ENCODE measurements around the gene ADI1.

Gene ADI1

GRCh38 chr2:3465844-3466481 lies 53.4 kb downstream of the ADI1 start:
- H3K4me1 ChIP-seq (ENCODE audit: insufficient read depth, low read length, severe bottlenecking), result peaks cover 25% of the 10 kb centered on the region
- no peak for TF ChIP-seq EZH2 (IDR thresholded peaks at IDR 0.05; ENCODE audit: borderline replicate concordance, low read length)
- TF ChIP-seq, protein P1, sequence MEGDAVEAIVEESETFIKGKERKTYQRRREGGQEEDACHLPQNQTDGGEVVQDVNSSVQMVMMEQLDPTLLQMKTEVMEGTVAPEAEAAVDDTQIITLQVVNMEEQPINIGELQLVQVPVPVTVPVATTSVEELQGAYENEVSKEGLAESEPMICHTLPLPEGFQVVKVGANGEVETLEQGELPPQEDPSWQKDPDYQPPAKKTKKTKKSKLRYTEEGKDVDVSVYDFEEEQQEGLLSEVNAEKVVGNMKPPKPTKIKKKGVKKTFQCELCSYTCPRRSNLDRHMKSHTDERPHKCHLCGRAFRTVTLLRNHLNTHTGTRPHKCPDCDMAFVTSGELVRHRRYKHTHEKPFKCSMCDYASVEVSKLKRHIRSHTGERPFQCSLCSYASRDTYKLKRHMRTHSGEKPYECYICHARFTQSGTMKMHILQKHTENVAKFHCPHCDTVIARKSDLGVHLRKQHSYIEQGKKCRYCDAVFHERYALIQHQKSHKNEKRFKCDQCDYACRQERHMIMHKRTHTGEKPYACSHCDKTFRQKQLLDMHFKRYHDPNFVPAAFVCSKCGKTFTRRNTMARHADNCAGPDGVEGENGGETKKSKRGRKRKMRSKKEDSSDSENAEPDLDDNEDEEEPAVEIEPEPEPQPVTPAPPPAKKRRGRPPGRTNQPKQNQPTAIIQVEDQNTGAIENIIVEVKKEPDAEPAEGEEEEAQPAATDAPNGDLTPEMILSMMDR (IDR thresholded peaks at IDR 0.05; ENCODE audit: low read length), result no peak
- H3K9me3 ChIP-seq (ENCODE audit: low read length), result no peaks in the 10 kb centered on the region
- no peak overlapping the region for H3K9ac ChIP-seq (ENCODE audit: low read length)
- H3K27me3 ChIP-seq (ENCODE audit: insufficient read depth, low read length), result no peaks in the 10 kb centered on the region
- no peak overlapping the region for H2AFZ ChIP-seq (ENCODE audit: low read length)
- no peaks in the 10 kb centered on the region for H3K9me2 ChIP-seq (ENCODE audit: low read depth, low read length)
- H3K4me2 ChIP-seq (ENCODE audit: low read length), result no peak overlapping the region
- no peaks in the 10 kb centered on the region for H3F3A ChIP-seq (ENCODE audit: insufficient read depth, low read length)
- H3K27ac ChIP-seq (ENCODE audit: low read depth, low read length, poor library complexity, severe bottlenecking), result no peak overlapping the region
- H4K20me1 ChIP-seq (ENCODE audit: insufficient read depth, low read length), result no peaks in the 10 kb centered on the region
- H3K4me3 ChIP-seq (ENCODE audit: low read depth, low read length, poor library complexity, severe bottlenecking), result no peak overlapping the region
- peaks cover 18% of the 10 kb centered on the region; the same call in 1 of the 2 replicates for H3K36me3 ChIP-seq (ENCODE audit: insufficient read depth, low read length)
- no peaks in the 10 kb centered on the region for H3K79me2 ChIP-seq (ENCODE audit: insufficient read depth, low read length)

DNA sequence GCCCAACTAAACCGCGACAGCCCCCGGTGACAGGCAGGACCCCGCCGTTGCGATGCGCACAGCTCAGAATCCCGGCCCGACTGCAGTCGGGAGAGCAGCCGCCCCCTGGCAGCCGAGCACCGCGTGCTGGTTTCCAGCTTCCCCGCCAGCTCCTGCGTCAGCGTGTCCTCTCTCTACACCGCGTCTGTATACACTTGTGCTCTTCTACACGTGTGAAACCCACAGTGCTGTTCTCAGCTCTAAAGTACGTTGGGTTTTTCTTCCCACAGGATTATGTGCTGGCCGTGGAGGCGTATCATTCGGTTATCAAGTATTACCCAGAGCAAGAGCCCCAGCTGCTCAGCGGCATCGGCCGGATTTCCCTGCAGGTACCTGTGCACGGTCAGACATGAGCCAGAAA lies 54.0 kb downstream of the ADI1 start:
- no peak for TF ChIP-seq EZH2 (IDR thresholded peaks at IDR 0.05; ENCODE audit: borderline replicate concordance, low read length)
- TF ChIP-seq, protein P1 (IDR thresholded peaks at IDR 0.05; ENCODE audit: low read length), result no peak
- Histone ChIP-seq H3K9ac (ENCODE audit: low read length) (no peak overlapping the region), H3K4me2 (ENCODE audit: low read length) (no peak overlapping the region), H3K36me3 (ENCODE audit: insufficient read depth, low read length) (peaks cover 18% of the 10 kb centered on the region; the same call in 1 of the 2 replicates), H3K9me3 (ENCODE audit: low read length) (no peaks in the 10 kb centered on the region), H3K79me2 (ENCODE audit: insufficient read depth, low read length) (no peaks in the 10 kb centered on the region), H2AFZ (ENCODE audit: low read length) (no peak overlapping the region), H3K4me1 (ENCODE audit: insufficient read depth, low read length, severe bottlenecking) (peaks cover 27% of the 10 kb centered on the region), H3F3A (ENCODE audit: insufficient read depth, low read length) (no peaks in the 10 kb centered on the region), H4K20me1 (ENCODE audit: insufficient read depth, low read length) (no peaks in the 10 kb centered on the region), H3K9me2 (ENCODE audit: low read depth, low read length) (no peaks in the 10 kb centered on the region), H3K27ac (ENCODE audit: low read depth, low read length, poor library complexity, severe bottlenecking) (no peak overlapping the region), H3K27me3 (ENCODE audit: insufficient read depth, low read length) (no peaks in the 10 kb centered on the region), H3K4me3 (ENCODE audit: low read depth, low read length, poor library complexity, severe bottlenecking) (no peak overlapping the region)

- Histone ChIP-seq H3K4me1 (ENCODE audit: insufficient read depth, low read length, severe bottlenecking) (peaks cover 27% of the 10 kb centered on the region), H3K4me2 (ENCODE audit: low read length) (no peak overlapping the region), H3K9ac (ENCODE audit: low read length) (no peak overlapping the region), H3K79me2 (ENCODE audit: insufficient read depth, low read length) (no peaks in the 10 kb centered on the region), H3K4me3 (ENCODE audit: low read depth, low read length, poor library complexity, severe bottlenecking) (no peak overlapping the region), H2AFZ (ENCODE audit: low read length) (no peak overlapping the region), H3K36me3 (ENCODE audit: insufficient read depth, low read length) (peaks cover 18% of the 10 kb centered on the region; the same call in 1 of the 2 replicates), H3K9me2 (ENCODE audit: low read depth, low read length) (no peaks in the 10 kb centered on the region), H3F3A (ENCODE audit: insufficient read depth, low read length) (no peaks in the 10 kb centered on the region), H4K20me1 (ENCODE audit: insufficient read depth, low read length) (no peaks in the 10 kb centered on the region), H3K9me3 (ENCODE audit: low read length) (no peaks in the 10 kb centered on the region), H3K27me3 (ENCODE audit: insufficient read depth, low read length) (no peaks in the 10 kb centered on the region), H3K27ac (ENCODE audit: low read depth, low read length, poor library complexity, severe bottlenecking) (no peak overlapping the region)
- TF ChIP-seq, protein P1 (IDR thresholded peaks at IDR 0.05; ENCODE audit: low read length), result no peak
- TF ChIP-seq EZH2 (IDR thresholded peaks at IDR 0.05; ENCODE audit: borderline replicate concordance, low read length), result no peak
Observed at GRCh38 chr2:3464401-3465005, 54.8 kb downstream of the ADI1 start.
